ENCODE results near the gene GPR33.
A peak's percentile ranks its signal among the peaks of the same experiment; 100 is the strongest.
"Not testable (repeated sequence)": the region's sequence is repeated elsewhere in the genome, so short reads cannot be mapped to it uniquely, and the experiment has no call there.

The GPR33 gene

GRCh38 chr14:31480156-31480555 is 7.7 kb downstream of the GPR33 start:
- H3K4me3 ChIP-seq (ENCODE audit: low read length), result no peak overlapping the region
- TF ChIP-seq ZNF274 (IDR thresholded peaks at IDR 0.05; ENCODE audit: low read depth, low read length), result no peak

- no peak for TF ChIP-seq ZNF274 (IDR thresholded peaks at IDR 0.05; ENCODE audit: low read depth, low read length)
- H3K4me3 ChIP-seq (ENCODE audit: low read length), result no peak overlapping the region
Measured at GRCh38 chr14:31479027-31479426, 8.8 kb downstream of the GPR33 start.

- no peak for TF ChIP-seq ZNF274 (IDR thresholded peaks at IDR 0.05; ENCODE audit: low read depth, low read length)
- H3K4me3 ChIP-seq (ENCODE audit: low read length), result no peak overlapping the region
Measured at GRCh38 chr14:31477248-31477647, 10.6 kb downstream of the GPR33 start.

GRCh38 chr14:31476131-31476866 is 11.5 kb downstream of the GPR33 start:
- no peak for TF ChIP-seq ZNF274 (IDR thresholded peaks at IDR 0.05; ENCODE audit: low read depth, low read length)
- no peak overlapping the region for H3K4me3 ChIP-seq (ENCODE audit: low read length)

- no peak overlapping the region for H3K4me3 ChIP-seq (ENCODE audit: low read length)
Measured at GRCh38 chr14:31466554-31466953, 21.3 kb downstream of the GPR33 start.

GRCh38 chr14:31465111-31465510 is 22.7 kb downstream of the GPR33 start:
- no peak for TF ChIP-seq ZNF274 (IDR thresholded peaks at IDR 0.05; ENCODE audit: low read depth, low read length)

More at GRCh38 chr14:31466554-31466953, 21.3 kb downstream of the GPR33 start:
- no peak for TF ChIP-seq ZNF274 (IDR thresholded peaks at IDR 0.05; ENCODE audit: low read depth, low read length)

GRCh38 chr14:31462450-31462849 is 25.4 kb downstream of the GPR33 start:
- H3K4me3 ChIP-seq (ENCODE audit: low read length), result not testable (repeated sequence)

More at GRCh38 chr14:31465111-31465510, 22.7 kb downstream of the GPR33 start:
- no peak overlapping the region for H3K4me3 ChIP-seq (ENCODE audit: low read length)

GRCh38 chr14:31461545-31461944 is 26.3 kb downstream of the GPR33 start:
- TF ChIP-seq ZNF274 (IDR thresholded peaks at IDR 0.05; ENCODE audit: low read depth, low read length), result no peak

GRCh38 chr14:31457665-31458659 is 29.9 kb downstream of the GPR33 start:
- no peak for TF ChIP-seq ZNF274 (IDR thresholded peaks at IDR 0.05; ENCODE audit: low read depth, low read length)
- no peak overlapping the region; the same call in 1 of the 2 replicates for H3K4me3 ChIP-seq (ENCODE audit: low read length)

More at GRCh38 chr14:31461545-31461944, 26.3 kb downstream of the GPR33 start:
- no peak overlapping the region for H3K4me3 ChIP-seq (ENCODE audit: low read length)

GRCh38 chr14:31456841-31457664 is 30.8 kb downstream of the GPR33 start, which contains the start of gene DTD2:
Gene DTD2, minus strand, starts transcription at chr14:31457506. Its CDS starts 113 bp downstream, at chr14:31457393.
- peak within 1 kb of the TSS; percentile 96 for H3K4me3 ChIP-seq (ENCODE audit: low read length)
- no peak for TF ChIP-seq ZNF274 (IDR thresholded peaks at IDR 0.05; ENCODE audit: low read depth, low read length)

- no peak overlapping the region for H3K4me3 ChIP-seq (ENCODE audit: low read length)
- no peak for TF ChIP-seq ZNF274 (IDR thresholded peaks at IDR 0.05; ENCODE audit: low read depth, low read length)
Measured at GRCh38 chr14:31449971-31450610, 37.7 kb downstream of the GPR33 start.

- H3K4me3 ChIP-seq (ENCODE audit: low read length), result no peak overlapping the region
- TF ChIP-seq ZNF274 (IDR thresholded peaks at IDR 0.05; ENCODE audit: low read depth, low read length), result no peak
Measured at GRCh38 chr14:31449136-31449535, 38.7 kb downstream of the GPR33 start.

- TF ChIP-seq ZNF274 (IDR thresholded peaks at IDR 0.05; ENCODE audit: low read depth, low read length), result no peak
- no peak overlapping the region for H3K4me3 ChIP-seq (ENCODE audit: low read length)
Measured at GRCh38 chr14:31445703-31446102, 42.1 kb downstream of the GPR33 start.
